ENCODE results near the gene ATP2C2.

The ATP2C2 gene

DNA sequence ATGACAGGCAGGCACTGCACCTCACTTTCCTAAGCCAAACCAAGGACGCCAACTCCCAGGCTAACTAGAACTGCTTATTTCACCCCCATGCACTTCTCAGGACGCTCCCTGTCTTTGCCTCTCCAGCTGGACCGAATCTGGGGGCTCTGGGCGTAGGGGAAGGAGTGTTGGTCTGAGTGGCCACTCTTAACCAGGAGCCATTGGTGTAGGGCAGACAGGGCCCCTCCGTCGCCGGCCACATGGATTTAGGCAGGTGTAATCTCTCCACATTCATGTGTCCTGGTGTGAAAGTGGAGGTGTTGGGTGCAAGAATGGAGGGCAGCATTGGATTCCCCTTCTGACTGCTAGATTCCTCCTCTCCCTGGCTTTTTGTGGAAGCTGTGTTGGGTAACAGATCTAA is 9.8 kb downstream of the ATP2C2 start:
- DNase-seq (ENCODE audit: low read depth in 1 of 2, low spot score in 1 of 2) = no peak
- Histone ChIP-seq H3K27ac (replicated peaks) (no peak overlapping the region), H3K4me3 (replicated peaks; ENCODE audit: insufficient read depth, low read length) (no peak overlapping the region), H3K27me3 (ENCODE audit: insufficient read depth, poor library complexity, severe bottlenecking) (no peaks in the 10 kb centered on the region)
- TF ChIP-seq SPI1 (IDR thresholded peaks at IDR 0.05; ENCODE audit: borderline replicate concordance, low read depth) (no peak), POLR2AphosphoS5 (IDR thresholded peaks at IDR 0.05; ENCODE audit: low read depth) (no peak), GABPA (IDR thresholded peaks at IDR 0.05; ENCODE audit: low read depth) (no peak)
- TF ChIP-seq, protein P1, sequence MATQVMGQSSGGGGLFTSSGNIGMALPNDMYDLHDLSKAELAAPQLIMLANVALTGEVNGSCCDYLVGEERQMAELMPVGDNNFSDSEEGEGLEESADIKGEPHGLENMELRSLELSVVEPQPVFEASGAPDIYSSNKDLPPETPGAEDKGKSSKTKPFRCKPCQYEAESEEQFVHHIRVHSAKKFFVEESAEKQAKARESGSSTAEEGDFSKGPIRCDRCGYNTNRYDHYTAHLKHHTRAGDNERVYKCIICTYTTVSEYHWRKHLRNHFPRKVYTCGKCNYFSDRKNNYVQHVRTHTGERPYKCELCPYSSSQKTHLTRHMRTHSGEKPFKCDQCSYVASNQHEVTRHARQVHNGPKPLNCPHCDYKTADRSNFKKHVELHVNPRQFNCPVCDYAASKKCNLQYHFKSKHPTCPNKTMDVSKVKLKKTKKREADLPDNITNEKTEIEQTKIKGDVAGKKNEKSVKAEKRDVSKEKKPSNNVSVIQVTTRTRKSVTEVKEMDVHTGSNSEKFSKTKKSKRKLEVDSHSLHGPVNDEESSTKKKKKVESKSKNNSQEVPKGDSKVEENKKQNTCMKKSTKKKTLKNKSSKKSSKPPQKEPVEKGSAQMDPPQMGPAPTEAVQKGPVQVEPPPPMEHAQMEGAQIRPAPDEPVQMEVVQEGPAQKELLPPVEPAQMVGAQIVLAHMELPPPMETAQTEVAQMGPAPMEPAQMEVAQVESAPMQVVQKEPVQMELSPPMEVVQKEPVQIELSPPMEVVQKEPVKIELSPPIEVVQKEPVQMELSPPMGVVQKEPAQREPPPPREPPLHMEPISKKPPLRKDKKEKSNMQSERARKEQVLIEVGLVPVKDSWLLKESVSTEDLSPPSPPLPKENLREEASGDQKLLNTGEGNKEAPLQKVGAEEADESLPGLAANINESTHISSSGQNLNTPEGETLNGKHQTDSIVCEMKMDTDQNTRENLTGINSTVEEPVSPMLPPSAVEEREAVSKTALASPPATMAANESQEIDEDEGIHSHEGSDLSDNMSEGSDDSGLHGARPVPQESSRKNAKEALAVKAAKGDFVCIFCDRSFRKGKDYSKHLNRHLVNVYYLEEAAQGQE (IDR thresholded peaks at IDR 0.05; ENCODE audit: insufficient replicate concordance, low read depth) = no peak
- TF ChIP-seq, protein P2, sequence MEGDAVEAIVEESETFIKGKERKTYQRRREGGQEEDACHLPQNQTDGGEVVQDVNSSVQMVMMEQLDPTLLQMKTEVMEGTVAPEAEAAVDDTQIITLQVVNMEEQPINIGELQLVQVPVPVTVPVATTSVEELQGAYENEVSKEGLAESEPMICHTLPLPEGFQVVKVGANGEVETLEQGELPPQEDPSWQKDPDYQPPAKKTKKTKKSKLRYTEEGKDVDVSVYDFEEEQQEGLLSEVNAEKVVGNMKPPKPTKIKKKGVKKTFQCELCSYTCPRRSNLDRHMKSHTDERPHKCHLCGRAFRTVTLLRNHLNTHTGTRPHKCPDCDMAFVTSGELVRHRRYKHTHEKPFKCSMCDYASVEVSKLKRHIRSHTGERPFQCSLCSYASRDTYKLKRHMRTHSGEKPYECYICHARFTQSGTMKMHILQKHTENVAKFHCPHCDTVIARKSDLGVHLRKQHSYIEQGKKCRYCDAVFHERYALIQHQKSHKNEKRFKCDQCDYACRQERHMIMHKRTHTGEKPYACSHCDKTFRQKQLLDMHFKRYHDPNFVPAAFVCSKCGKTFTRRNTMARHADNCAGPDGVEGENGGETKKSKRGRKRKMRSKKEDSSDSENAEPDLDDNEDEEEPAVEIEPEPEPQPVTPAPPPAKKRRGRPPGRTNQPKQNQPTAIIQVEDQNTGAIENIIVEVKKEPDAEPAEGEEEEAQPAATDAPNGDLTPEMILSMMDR (IDR thresholded peaks at IDR 0.05; ENCODE audit: insufficient read depth, low read length) = no peak

DNA sequence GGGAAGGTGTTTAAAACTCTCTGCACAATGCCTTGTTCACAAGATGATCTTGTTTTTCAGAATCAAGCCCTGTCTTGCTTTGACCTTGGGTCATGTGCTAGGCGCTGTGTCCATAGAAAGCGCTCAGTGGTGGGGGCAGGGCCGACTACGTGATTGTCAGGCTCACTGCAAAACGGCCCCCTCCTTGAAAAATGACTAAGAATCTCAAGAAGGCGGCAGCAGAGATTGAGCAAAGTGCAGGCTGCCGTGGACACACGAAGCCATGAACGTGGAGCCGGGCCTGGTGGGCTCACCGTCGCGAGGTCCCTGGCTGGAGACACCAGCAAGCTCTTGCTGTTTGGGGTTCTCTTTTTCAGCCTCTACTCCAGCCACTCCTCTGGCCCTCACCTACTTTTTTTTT is 10.2 kb downstream of the ATP2C2 start:
- TF ChIP-seq, protein P1 (IDR thresholded peaks at IDR 0.05; ENCODE audit: insufficient replicate concordance, low read depth) = no peak
- TF ChIP-seq POLR2AphosphoS5 (IDR thresholded peaks at IDR 0.05; ENCODE audit: low read depth) = no peak
- TF ChIP-seq, protein P2 (IDR thresholded peaks at IDR 0.05; ENCODE audit: insufficient read depth, low read length) = no peak
- TF ChIP-seq GABPA (IDR thresholded peaks at IDR 0.05; ENCODE audit: low read depth) = no peak
- TF ChIP-seq SPI1 (IDR thresholded peaks at IDR 0.05; ENCODE audit: borderline replicate concordance, low read depth) = no peak
- no peak overlapping the region for H3K4me3 ChIP-seq (replicated peaks; ENCODE audit: insufficient read depth, low read length)
- no peak overlapping the region for H3K27ac ChIP-seq (replicated peaks)
- no peak for DNase-seq (ENCODE audit: low read depth in 1 of 2, low spot score in 1 of 2)
- no peaks in the 10 kb centered on the region for H3K27me3 ChIP-seq (ENCODE audit: insufficient read depth, poor library complexity, severe bottlenecking)

DNA sequence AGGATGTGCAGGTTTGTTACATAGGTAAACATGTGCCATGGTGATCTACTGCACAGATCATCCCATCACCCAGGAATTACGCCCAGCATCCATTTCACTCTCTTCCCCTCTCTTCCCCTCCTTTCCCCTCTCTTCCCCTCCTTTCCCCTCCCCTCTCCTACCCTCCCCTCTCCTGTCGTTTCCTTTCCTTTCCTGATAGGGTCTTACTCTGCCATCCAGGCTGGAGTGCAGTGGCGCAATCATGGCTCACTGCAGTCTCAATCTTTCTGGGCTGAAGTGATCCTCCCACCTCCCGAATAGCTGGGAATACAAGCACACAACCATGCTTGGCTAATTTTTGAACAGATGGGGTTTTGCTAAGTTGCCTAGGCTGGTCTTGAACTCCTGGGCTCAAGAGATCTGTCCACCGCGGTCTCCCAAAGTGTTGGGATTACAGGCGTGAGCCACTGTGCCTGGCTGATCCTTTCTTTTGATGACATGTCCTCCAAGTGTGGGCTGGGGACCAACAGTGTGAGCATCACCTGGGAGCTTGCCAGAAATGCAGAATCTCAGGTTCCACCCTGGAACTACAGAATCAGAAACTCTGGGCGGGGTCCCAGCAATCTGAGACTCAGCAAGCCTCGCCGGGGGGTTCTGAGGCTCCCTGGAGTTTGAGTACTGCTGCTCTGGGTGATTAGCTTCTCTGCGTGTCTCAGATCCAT is 10.8 kb downstream of the ATP2C2 start:
- Histone ChIP-seq H3K27ac (replicated peaks) (no peak overlapping the region), H3K4me3 (replicated peaks; ENCODE audit: insufficient read depth, low read length) (no peak overlapping the region), H3K27me3 (ENCODE audit: insufficient read depth, poor library complexity, severe bottlenecking) (no peaks in the 10 kb centered on the region)
- TF ChIP-seq, protein P1 (IDR thresholded peaks at IDR 0.05; ENCODE audit: insufficient replicate concordance, low read depth) = no peak
- TF ChIP-seq SPI1 (IDR thresholded peaks at IDR 0.05; ENCODE audit: borderline replicate concordance, low read depth) = no peak
- TF ChIP-seq, protein P2 (IDR thresholded peaks at IDR 0.05; ENCODE audit: insufficient read depth, low read length) = no peak
- TF ChIP-seq GABPA (IDR thresholded peaks at IDR 0.05; ENCODE audit: low read depth) = no peak
- no peak for TF ChIP-seq POLR2AphosphoS5 (IDR thresholded peaks at IDR 0.05; ENCODE audit: low read depth)
- DNase-seq (ENCODE audit: low read depth in 1 of 2, low spot score in 1 of 2) = no peak

All from HL-60 (cell line).